Bronchial epithelial cell (primary cell): ENCODE data around the gene SMARCB1. TPM values are rescaled to one million over a fixed set of nuclear protein-coding genes. Genes with fewer than 3 reads are reported as not detected.

Source experiments
- DNase-seq: peaks from one replicate; pipeline ENCODE4 v3.0.0-alpha.2; 2010; ENCODE audit warnings: low read depth
- FAIRE-seq: peaks from 2 replicates; lab custom pipeline; 2011; peaks lifted over from hg19 to GRCh38; lab: Jason Lieb, UNC
- H3K27me3 ChIP-seq: 2 replicates; pipeline ENCODE4 v1.5.1; 2011; ENCODE audit warnings: low read length; ENCODE audit not compliant: control insufficient read depth, insufficient read depth
- H3K36me3 ChIP-seq: 2 replicates; pipeline ENCODE4 v1.5.1; 2011; ENCODE audit warnings: low read length; ENCODE audit not compliant: control insufficient read depth, insufficient read depth
- H3K4me3 ChIP-seq: 2 replicates; pipeline ENCODE4 v1.5.1; 2011; ENCODE audit warnings: mild to moderate bottlenecking, low read depth, low read length, control low read depth
- CTCF ChIP-seq: IDR thresholded peaks from 2 replicates; pipeline ENCODE4 v1.5.1; 2011; ENCODE audit warnings: mild to moderate bottlenecking, moderate library complexity, low read length, control low read depth, inconsistent platforms; ENCODE audit not compliant: insufficient read depth, severe bottlenecking
- total RNA-seq: library from RNA; depleted of rRNA; stranded (reverse); fragments of >200 nt; gene quantifications from 2 replicates; pipeline ENCODE4 v1.2.1, GENCODE V29; 2014

SMARCB1 gene
- total RNA-seq, 1 donor from 2014 or later, result 19.5 TPM

DNA sequence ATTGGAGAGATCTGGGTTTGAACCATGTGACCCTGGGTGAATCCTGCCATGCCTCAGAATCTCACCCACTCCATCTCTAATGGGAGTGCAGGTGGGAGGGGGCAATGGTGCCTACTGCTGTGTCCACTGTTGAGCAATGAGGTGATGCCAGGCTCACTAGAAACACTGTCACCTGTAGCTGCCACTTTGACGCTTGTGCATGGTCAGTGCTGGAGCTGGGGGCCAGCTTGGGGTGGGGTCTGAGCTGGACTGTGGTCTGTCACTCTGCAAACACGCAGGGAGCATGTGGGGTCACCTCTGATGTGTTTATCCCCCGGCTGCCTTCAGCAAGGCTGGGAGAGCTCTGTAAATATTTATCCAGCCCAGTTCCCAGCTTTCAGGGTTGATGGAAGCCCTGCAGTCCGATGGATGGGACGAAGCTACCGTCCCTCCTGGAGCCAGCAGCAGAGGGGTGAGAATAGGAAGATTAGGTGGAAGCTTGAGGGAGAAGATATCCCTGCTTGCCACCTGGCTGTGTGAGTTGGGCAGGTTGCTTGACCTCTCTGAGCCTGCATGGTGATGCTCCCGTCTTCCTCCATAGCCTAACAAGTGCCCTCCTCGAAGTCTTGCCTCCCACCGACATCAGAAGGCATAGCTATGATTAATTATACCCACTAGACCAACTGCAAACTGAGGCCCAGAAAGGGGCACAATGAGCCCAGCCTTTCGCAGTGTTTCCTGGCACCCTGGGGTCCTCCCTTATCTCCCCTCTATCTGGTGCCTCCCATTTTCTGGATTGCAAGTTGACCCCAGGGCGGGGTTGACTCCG lies 12.4 kb upstream of the SMARCB1 start:
- FAIRE-seq, result no peak
- no peak for DNase-seq
- Histone ChIP-seq H3K4me3 (no peak overlapping the region), H3K36me3 (no peaks in the 10 kb centered on the region), H3K27me3 (peaks cover 9% of the 10 kb centered on the region)
- TF ChIP-seq CTCF, result no peak

- peaks cover 9% of the 10 kb centered on the region for H3K27me3 ChIP-seq
- FAIRE-seq, result no peak
- DNase-seq, result no peak
- TF ChIP-seq CTCF, result no peak
- no peaks in the 10 kb centered on the region for H3K36me3 ChIP-seq
- no peak overlapping the region for H3K4me3 ChIP-seq
Measured at GRCh38 chr22:23774922-23775436, 11.8 kb upstream of the SMARCB1 start.

- Histone ChIP-seq H3K27me3 (peaks cover 9% of the 10 kb centered on the region), H3K4me3 (no peak overlapping the region), H3K36me3 (no peaks in the 10 kb centered on the region)
- DNase-seq (no peak), FAIRE-seq (peak; percentile 28)
- TF ChIP-seq CTCF, result no peak
Measured at GRCh38 chr22:23775779-23776375, 10.9 kb upstream of the SMARCB1 start.

GRCh38 chr22:23777776-23778576 lies 8.8 kb upstream of the SMARCB1 start:
- Histone ChIP-seq H3K4me3 (no peak overlapping the region), H3K27me3 (peaks cover 9% of the 10 kb centered on the region), H3K36me3 (no peaks in the 10 kb centered on the region)
- FAIRE-seq (peak; percentile 28), DNase-seq (no peak)
- no peak for TF ChIP-seq CTCF

GRCh38 chr22:23778577-23778900 lies 8.2 kb upstream of the SMARCB1 start:
- Histone ChIP-seq H3K36me3 (no peaks in the 10 kb centered on the region), H3K27me3 (peaks cover 7% of the 10 kb centered on the region), H3K4me3 (no peak overlapping the region)
- no peak for DNase-seq
- TF ChIP-seq CTCF, result no peak
- no peak for FAIRE-seq
